ENCODE measurements around the gene CLK2.
A peak's percentile ranks its signal among the peaks of the same experiment; 100 is the strongest.
"Not testable (repeated sequence)": the region's sequence is repeated elsewhere in the genome, so short reads cannot be mapped to it uniquely, and the experiment has no call there.

Gene CLK2

DNA sequence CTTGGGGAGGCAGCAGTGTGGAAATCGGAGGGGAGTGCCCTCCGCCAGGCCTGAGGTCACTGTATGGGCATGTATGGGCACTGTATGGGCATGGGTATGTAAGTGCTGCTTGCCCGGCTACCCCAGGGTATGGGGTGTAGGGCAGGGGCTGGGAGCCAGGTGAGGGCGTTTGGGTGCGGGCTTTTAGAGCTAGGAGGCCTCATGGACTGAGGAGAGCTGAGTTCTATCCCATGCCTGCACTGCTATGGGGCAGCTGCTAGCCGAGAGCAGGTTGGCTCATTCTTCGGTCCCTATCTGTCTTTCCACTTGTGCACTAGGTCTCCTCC is 22.6 kb upstream of the CLK2 start:
- no peak for DNase-seq

DNA sequence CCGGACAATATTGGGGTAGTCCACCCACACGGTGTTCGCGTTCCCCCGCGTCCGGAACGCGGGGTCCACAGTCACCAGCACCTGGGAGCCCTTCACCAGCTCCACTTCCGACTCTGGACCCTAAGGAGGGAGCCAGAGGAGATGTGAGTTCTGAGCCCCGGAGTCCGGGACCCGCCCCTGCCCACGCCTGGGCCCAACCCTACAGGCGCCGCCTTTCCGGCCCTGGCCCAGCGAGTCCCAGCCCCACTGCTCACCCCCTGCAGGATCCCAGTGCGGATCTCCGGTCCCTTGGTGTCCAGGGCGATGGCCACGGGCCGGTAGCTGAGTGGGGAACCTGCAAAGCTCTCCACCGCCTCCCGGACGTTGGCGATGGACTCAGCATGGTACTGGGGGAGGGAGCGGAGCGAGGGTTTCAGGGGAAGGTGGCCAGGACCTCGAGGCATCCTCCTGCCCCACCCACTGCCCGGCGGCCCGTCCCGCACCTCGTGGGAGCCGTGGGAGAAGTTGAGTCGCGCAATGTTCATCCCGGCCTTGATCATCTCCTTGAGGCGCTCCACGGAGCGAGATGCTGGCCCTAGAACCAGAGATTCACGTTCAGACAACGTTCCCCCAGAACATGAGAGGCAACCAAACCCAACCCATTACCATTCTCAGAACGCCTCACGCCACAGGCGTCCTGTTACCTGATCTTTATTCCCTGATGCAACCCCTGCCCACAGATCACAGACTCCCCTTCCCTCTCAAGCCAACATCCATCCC is 22.1 kb upstream of the CLK2 start:
- no peak for DNase-seq

DNA sequence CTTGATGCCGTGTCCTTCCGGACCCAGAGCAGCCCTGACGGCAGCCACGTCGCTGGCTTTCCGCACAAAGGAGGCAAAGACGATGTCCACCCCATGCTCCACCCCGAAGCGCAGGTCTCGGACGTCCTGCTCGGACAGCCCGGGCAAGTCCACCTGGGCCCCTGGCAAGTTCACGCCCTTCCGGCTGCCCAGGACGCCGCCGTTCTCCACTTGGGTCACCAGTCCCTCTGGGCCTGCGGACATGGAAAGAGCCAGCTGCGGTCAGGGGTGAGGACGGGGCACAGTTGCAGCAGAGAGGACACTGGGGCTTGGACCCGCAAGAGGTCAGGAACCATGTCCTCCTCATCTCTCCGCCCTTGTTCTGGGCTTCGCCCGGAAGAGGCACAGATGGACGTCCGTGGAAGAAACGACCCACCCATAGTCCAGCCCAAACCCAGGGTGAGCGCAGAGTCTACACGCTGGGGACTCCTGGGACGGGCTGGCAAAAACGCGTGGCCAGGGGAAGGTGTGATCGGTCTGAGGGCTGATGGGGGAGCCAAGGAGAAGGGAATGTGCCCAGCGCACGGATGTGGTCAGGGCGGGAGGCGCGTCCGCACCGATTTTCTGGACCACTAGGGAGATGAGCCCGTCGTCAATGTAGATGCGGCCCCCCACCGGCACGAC is 21.3 kb upstream of the CLK2 start:
- no peak for DNase-seq

DNA sequence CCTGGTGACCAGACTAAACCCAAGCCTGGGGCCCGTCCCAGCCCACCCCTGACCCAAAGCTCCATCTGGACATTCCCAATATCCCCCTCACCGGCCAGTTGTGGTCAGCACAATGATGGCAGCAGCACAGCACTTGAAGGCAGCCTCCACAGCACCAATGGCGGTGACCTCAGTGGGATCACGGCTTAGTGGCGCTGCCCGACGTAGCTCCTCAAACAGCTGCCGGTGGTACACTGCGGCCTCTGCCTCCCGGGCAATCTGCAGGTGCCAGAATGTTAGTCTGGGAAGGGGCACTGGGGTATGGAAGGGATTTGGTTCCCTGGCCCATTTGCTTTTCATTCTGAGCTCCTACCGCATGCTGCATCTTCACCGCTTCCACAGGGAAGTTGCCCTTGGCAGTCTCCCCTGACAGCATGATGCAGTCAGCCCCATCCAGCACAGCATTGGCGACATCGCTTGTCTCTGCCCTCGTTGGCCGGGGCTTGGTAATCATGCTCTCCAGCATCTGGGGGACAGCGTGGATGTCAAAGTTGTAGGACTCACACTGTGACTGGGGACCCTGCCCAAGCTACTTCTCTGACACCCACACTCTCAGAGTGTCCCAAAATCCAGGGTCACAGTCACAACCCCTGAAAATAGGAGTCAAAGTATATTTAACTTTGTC is 19.9 kb upstream of the CLK2 start:
- no peak for DNase-seq

DNA sequence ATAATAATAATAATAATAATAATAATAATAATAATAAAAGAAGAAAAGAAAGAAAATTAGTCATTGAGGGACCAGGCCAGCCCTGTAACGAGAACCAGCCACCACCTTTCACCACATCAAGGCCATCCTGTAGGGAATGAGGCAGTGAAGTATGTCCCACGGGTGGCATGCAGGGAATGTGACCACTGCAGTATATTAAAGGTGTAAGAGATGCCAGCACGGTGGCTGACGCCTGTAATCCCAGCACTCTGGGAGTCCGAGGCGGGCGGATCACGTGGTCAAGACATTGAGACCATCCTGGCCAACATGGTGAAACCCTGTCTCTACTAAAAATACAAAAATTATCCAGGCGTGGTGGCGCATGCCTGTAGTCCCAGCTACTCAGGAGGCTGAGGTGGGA is 17.7 kb upstream of the CLK2 start:
- DNase-seq = not testable (repeated sequence)

DNA sequence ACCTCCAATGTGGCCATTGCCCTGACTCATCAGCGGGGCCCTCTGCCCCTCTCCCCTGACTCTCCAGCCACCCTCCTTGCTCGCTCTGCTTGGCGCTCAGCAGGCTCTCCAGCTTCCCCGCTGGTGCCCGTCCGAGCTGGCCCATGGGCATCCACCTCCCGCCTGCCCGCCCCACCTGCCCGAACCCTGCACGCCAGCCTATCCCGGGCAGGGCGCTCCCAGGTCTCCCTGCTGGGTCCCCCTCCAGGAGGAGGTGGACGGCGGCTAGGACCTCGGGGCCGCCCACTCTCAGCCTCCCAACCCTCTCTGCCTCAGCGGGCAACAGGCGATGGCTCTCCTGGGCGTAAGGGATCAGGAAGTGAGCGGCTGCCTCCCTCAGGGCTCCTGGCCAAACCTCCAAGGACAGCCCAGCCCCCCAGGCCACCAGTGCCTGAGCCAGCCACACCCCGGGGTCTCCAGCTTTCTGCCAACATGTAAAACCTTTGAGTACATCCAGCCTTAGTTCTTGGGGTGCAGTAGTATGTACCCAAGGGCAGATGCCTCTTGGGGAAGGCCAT is 14.8 kb upstream of the CLK2 start:
- no peak for DNase-seq

DNA sequence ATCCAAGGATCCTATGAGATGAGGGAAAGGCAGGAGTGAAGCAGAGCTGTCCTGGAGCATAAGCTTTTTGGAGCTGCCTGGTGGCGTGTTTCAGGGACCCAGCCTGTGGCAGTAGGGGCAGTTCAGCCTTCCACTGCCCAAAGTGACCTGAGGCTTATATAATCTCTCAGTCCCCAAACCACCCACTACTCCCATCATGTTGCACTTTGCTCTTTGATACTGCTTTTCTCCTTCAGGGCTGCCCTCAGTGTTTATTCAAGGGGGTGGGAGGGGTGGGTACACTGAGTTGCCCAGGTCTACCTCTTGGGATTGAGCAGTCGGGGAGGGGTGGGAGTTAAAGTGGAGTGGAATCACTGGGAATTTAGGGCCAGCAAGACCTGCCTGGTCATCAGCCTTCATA is 13.2 kb upstream of the CLK2 start:
- no peak for DNase-seq

DNA sequence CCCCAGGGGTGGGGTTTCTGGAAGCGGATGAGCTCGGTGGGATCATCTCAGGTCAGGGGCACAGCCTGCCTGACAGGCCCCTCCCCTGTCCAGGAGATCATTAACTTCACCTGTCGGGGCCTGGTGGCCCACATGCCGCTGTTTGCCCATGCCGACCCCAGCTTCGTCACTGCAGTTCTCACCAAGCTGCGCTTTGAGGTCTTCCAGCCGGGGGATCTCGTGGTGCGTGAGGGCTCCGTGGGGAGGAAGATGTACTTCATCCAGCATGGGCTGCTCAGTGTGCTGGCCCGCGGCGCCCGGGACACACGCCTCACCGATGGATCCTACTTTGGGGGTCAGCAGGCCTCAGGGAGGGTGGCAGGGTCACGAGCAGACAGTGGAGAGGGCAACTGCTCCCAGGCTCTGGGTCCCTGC is 12.3 kb upstream of the CLK2 start:
- no peak for DNase-seq

DNA sequence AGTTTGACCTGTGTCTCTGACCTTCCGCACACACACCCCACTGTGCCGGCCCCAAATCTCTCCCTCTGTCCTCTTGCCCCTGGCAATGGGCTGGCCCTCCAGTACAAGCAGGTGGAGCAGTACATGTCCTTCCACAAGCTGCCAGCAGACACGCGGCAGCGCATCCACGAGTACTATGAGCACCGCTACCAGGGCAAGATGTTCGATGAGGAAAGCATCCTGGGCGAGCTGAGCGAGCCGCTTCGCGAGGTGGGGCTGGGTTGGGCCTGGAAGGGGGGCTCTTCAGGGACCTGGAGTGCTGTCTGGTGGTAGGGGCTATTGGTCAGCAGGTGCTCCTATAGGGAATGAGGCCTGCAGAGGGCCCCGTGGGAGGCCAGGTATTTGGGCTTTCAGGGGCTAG is 11.8 kb upstream of the CLK2 start:
- DNase-seq = no peak

DNA sequence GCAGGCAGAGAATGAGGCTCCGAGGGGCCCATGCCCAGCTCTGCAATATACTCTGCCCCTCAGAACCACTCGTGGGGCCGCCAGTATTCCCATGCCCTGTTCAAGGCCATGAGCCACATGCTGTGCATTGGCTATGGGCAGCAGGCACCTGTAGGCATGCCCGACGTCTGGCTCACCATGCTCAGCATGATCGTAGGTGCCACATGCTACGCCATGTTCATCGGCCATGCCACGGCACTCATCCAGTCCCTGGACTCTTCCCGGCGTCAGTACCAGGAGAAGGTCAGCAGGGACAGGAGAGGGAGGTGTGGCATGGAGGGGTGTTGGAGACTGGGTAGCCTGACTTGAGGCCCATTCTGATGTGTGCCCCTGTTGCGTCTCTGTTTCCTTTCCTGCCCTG is 11.2 kb upstream of the CLK2 start:
- DNase-seq = no peak

DNA sequence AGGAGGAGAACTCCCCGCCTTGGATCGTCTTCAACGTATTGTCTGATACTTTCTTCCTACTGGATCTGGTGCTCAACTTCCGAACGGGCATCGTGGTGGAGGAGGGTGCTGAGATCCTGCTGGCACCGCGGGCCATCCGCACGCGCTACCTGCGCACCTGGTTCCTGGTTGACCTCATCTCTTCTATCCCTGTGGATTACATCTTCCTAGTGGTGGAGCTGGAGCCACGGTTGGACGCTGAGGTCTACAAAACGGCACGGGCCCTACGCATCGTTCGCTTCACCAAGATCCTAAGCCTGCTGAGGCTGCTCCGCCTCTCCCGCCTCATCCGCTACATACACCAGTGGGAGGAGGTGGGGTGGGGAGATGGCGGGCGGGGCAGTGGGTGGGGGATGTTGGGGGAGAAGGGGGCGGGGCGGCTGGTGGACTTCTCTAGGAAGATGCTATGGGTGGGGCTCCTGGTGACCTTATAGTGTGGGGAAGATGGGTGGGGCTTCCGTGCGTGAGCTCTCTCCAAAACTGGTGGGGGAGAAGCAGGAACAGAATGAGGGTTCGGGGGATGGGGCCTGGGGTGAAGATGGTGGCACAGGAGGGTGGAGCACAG is 9.3 kb upstream of the CLK2 start:
- DNase-seq = no peak

DNA sequence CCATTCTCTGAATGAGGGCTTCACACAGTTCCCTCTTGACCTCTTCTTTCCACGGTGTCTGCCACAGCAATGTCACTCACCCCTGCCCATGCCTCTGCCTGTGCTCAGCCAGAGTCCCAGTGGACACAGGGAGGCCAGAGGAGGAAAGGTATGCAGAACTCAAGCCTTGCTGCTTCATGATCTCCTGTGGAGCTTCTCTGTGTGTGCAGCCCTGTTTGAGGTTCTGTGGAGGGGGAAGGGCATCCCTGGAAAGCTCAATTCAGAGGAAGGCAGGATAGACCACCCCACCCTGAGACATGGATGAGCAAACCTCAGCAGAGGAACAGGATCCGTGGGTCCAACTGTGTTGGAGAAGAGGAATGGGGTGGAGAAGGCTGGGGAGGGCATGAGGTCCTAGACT is 6.0 kb upstream of the CLK2 start:
- no peak for DNase-seq

DNA sequence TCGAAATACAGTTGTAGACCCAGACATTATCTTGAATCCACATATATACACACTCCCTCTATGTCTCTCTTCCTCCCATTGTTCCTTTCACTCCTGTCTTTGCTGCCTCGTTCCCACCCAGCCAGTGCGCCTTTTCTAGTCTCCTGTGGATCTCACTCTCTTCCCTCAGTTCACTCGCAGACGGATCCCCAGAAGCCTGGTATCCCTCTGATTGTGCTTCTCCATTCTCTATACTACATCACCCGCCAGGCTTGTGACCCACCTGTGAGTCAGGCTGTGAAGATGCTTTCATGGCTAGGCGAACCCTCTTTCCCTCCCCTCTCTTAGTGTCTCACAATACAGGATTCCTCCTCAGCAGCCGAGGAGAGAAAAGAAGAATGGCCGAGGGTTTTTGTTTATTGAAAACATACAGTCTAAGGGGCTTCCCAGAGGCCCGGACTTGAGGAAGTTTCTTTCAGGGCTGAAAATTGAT is 5.4 kb upstream of the CLK2 start:
- no peak for DNase-seq

DNA sequence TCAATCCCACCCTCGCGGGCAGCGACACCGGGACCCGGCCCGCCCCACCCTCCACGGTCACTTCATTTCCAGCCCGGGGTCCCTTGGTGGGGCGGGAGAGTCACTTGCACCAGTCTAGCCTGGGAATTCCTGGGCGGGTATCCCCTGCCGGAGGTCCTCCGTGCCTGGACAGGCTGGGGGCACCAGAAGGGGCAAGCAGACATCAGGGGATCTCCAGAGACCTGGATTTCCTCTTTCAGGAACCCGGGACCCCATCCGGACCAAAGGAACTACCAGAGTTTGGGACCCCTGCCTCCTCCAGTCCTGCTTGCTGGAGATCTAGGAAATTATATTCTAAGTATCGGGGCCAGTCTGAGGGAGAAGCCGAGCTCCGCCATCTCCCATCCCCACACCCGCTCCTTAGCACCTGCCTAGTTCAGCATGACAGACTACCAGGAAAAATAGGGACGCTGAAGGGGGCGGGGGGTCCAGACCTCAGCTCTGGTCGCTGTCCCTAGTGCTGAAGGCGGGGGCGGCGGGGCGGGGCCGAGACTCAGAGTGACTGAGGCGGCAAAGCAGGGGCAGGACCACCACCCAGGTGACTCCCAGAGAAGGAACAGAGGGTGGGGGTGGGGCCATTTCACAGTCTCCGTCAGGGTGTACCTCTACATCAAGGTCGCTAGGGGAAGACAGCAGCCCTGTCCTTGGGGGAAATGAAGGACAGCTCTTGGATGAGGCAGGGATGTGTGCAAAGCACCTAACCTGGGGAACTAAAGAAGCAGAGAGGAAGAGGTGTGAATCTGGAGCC is 4.8 kb upstream of the CLK2 start:
- peak; percentile 53 for DNase-seq

DNA sequence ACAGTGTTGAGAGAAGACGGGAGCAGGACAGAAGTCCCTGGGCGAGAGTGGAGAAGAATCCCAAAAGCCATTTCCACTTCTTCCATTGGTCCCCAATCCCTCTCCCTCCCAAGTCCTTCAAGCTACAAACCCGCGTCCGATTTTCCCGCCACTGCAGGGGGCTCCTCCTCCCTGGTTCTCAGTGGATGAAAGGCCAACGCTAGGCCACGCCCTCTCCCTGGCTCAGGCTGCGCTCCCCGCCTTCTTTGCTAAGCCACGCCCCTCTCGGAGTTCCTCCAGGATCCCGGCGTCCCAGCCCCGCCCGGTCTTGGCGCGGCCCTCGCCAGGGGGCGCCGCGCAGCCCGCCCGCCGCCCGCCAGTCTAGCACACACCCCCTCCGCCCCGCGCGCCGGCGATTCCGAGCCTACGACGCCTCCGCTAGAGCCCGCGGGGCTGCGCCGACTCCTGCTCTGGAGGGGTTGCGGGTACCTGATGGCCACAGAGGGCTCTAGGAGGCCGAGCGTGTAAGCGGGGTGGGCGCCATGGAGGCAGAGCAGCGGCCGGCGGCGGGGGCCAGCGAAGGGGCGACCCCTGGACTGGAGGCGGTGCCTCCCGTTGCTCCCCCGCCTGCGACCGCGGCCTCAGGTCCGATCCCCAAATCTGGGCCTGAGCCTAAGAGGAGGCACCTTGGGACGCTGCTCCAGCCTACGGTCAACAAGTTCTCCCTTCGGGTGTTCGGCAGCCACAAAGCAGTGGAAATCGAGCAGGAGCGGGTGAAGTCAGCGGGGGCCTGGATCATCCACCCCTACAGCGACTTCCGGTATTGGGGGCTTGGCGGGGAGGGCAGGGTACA is 4.0 kb upstream of the CLK2 start, which contains the start of gene HCN3:
TSS of gene HCN3 (plus strand) at position 394 of the 832 bp plus-strand sequence. CDS start at position 522, 128 bp downstream.
- DNase-seq = peak; percentile 98

DNA sequence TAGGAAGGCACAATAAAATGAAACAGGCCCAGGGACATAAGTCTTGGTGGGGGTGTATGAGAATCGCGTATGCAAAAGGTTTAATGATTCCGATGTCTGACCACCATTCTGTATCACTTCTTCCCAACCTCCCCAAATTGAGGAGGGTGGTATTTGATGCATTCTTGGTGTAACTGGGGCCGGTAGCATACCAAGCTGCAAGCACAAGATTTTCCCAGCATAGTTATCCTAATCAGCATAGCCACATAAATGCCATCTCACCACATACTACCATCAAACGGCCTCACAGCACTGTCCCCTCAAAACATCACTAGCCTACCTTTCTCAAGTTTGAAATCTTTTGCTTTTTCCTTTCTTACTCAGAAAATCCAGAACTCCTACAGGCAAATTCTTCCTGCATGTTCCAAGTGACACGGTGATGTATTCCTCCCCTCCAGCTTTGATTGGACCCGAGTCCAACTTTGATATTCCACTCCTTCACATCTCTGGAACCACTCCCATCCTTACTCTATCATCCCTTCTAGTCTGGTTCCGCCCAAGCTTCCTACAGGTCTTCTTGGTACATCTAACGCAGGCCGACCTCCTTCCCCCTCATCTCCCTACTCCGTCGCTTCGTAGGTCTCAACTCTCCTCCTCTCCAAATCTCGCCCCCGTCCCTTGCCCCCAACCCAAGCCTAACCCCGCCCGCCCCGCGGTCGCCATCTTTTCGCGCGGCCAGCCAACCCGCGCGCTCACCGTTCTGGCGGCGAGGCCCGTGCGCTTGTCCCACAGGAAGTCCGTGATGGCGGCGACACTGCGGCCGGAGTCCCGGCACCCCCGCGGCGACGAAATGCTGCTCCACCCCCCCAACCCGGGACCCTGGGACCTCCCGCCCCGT is 600 bp downstream of the CLK2 start:
- DNase-seq = peak; percentile 44

DNA sequence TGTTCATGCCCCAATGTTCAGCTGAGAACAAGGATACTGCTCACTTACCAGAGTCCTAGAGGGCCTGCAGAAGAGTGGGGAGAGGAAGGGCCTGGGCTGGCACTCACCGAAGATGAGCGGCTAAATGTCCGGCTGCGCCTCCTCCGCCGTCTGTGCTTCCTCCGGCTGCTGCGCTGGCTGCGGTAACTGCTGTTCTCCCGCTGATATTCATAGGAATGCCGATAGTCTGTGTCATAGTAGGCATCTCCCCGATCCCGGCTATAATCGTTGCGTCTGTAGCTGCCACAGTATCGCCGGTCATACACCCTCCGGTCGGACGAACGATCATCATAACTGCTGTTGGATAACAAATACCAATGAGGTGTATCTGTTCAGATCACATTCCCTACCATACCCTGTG is 3.9 kb downstream of the CLK2 start:
- DNase-seq = no peak

DNA sequence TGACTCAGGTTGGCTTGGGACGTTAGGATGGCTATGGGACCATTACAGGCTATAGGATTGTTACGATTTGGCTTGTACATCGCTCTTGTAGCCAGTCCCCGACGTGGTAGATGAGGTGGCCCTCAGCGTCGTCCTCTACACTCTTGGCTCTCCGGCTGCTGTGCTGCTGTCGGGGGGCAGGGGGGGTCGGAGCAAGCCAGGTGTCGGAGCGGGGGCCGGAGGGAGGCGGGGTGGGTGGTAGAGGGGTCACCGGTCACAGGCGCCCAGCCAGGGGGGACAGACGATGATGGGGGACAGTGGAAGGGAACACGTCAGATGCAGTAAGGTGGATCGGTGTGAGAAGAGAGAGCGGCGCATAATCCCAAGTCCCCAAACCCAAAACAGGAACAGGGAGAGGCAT is 4.7 kb downstream of the CLK2 start:
- DNase-seq = no peak

DNA sequence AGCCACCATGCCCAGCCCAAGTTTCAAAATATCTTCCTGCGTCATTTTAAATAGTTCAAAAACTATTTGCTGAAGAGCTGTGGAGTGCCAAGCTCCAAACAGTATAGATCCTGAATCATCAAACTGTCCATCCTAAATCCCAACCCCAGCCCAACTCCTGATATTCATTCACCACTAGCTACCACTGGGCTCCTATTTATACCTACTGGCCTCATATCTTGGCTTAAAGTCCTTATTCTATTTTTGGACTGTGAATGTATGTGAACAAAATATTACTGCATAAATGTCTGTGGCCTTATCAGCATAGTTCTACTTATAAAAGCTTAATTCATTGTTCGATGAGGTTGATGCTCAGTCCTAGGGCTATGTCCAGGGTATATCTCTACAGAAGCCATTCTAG is 5.9 kb downstream of the CLK2 start:
- no peak for DNase-seq

DNA sequence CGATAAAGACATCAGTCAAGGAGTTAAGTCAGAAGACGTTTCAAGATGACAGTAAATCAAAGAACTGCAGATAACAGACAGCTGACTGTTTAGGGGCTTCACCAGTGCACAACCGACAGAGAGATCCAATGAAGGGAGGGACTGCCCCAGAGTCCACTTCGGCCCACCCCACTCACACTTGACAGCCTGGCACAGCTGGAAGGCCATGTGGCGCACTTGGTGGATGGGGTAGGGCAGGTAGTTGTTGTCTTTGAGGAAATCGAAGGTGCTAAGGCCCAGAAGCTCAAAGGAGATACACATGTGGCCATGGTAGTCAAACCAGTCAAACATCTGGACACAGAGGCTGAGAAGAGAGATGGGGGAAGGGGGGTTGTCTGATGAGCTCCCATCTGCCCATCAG is 6.8 kb downstream of the CLK2 start:
- DNase-seq = no peak

DNA sequence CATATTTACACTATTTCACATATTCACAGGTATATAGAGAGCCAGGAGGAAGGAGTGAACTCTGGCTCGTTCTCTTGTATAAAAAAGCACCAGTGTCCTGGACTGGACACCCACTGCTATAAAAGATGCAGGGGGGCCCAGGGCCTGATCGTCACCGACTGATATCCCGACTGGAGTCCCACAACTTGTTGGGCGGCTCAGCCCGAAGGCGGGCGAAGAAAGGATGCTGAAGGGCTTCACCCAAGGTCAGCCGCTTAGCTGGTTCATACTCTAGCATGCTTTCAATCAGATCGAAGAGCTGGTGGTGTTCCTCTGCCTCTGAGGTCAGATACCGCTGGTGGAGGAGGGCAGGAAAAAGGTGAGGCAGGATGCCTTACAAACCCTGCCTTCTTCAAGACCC is 10.2 kb downstream of the CLK2 start:
- no peak for DNase-seq

All from kidney glomerular epithelial cell (primary cell).